ENCODE measurements around the gene PAK6. TPM values are rescaled to one million over a fixed set of nuclear protein-coding genes. Genes with fewer than 3 reads are reported as not detected.

The PAK6 gene
- total RNA-seq, 1 donor: not detected

- Histone ChIP-seq H4K20me1 (ENCODE audit: insufficient read depth, low read length) (no peaks in the 10 kb centered on the region), H3K36me3 (ENCODE audit: insufficient read depth, low read length) (no peaks in the 10 kb centered on the region), H3K79me2 (ENCODE audit: insufficient read depth, low read length) (no peaks in the 10 kb centered on the region), H3K4me2 (ENCODE audit: insufficient read depth, low read length) (no peak overlapping the region), H3K4me3 (ENCODE audit: insufficient read depth, low read length) (no peak overlapping the region), H3K4me1 (ENCODE audit: insufficient read depth, low read length) (peaks cover 2% of the 10 kb centered on the region), H3K27ac (ENCODE audit: low read depth, low read length) (no peak overlapping the region), H2AFZ (ENCODE audit: low read length) (no peak overlapping the region), H3K27me3 (ENCODE audit: insufficient read depth, low read length) (peaks cover 30% of the 10 kb centered on the region), H3K9me3 (ENCODE audit: low read depth, low read length) (no peaks in the 10 kb centered on the region)
- DNase-seq (ENCODE audit: insufficient read length, low spot score, missing footprints): no peak
- no peak for TF ChIP-seq CTCF (IDR thresholded peaks at IDR 0.05; ENCODE audit: extremely low read depth, low read depth, low read length)
Measured at GRCh38 chr15:40287505-40287904, 48.6 kb downstream of the PAK6 start.

GRCh38 chr15:40287968-40288367 is 49.1 kb downstream of the PAK6 start:
- no peaks in the 10 kb centered on the region for H3K9me3 ChIP-seq (ENCODE audit: low read depth, low read length)
- TF ChIP-seq CTCF (IDR thresholded peaks at IDR 0.05; ENCODE audit: extremely low read depth, low read depth, low read length): no peak
- peaks cover 27% of the 10 kb centered on the region for H3K27me3 ChIP-seq (ENCODE audit: insufficient read depth, low read length)
- H3K4me2 ChIP-seq (ENCODE audit: insufficient read depth, low read length): no peak overlapping the region
- peaks cover 2% of the 10 kb centered on the region for H3K4me1 ChIP-seq (ENCODE audit: insufficient read depth, low read length)
- no peak overlapping the region for H3K4me3 ChIP-seq (ENCODE audit: insufficient read depth, low read length)
- H3K79me2 ChIP-seq (ENCODE audit: insufficient read depth, low read length): no peaks in the 10 kb centered on the region
- no peak overlapping the region for H2AFZ ChIP-seq (ENCODE audit: low read length)
- H3K36me3 ChIP-seq (ENCODE audit: insufficient read depth, low read length): no peaks in the 10 kb centered on the region
- no peak overlapping the region for H3K27ac ChIP-seq (ENCODE audit: low read depth, low read length)
- H4K20me1 ChIP-seq (ENCODE audit: insufficient read depth, low read length): no peaks in the 10 kb centered on the region
- DNase-seq (ENCODE audit: insufficient read length, low spot score, missing footprints): no peak

GRCh38 chr15:40289140-40289775 is 50.4 kb downstream of the PAK6 start:
- no peak overlapping the region for H2AFZ ChIP-seq (ENCODE audit: low read length)
- peaks cover 2% of the 10 kb centered on the region for H3K4me1 ChIP-seq (ENCODE audit: insufficient read depth, low read length)
- no peak for TF ChIP-seq CTCF (IDR thresholded peaks at IDR 0.05; ENCODE audit: extremely low read depth, low read depth, low read length)
- no peaks in the 10 kb centered on the region for H3K9me3 ChIP-seq (ENCODE audit: low read depth, low read length)
- H3K4me2 ChIP-seq (ENCODE audit: insufficient read depth, low read length): no peak overlapping the region
- no peak overlapping the region for H3K27ac ChIP-seq (ENCODE audit: low read depth, low read length)
- DNase-seq (ENCODE audit: insufficient read length, low spot score, missing footprints): no peak
- no peak overlapping the region for H3K4me3 ChIP-seq (ENCODE audit: insufficient read depth, low read length)
- H3K27me3 ChIP-seq (ENCODE audit: insufficient read depth, low read length): peaks cover 21% of the 10 kb centered on the region
- H4K20me1 ChIP-seq (ENCODE audit: insufficient read depth, low read length): no peaks in the 10 kb centered on the region
- no peaks in the 10 kb centered on the region for H3K79me2 ChIP-seq (ENCODE audit: insufficient read depth, low read length)
- no peaks in the 10 kb centered on the region for H3K36me3 ChIP-seq (ENCODE audit: insufficient read depth, low read length)

- DNase-seq (ENCODE audit: insufficient read length, low spot score, missing footprints): no peak
- Histone ChIP-seq H3K27ac (ENCODE audit: low read depth, low read length) (no peak overlapping the region), H4K20me1 (ENCODE audit: insufficient read depth, low read length) (no peaks in the 10 kb centered on the region), H3K36me3 (ENCODE audit: insufficient read depth, low read length) (no peaks in the 10 kb centered on the region), H3K4me1 (ENCODE audit: insufficient read depth, low read length) (peaks cover 2% of the 10 kb centered on the region), H3K9me3 (ENCODE audit: low read depth, low read length) (no peaks in the 10 kb centered on the region), H3K27me3 (ENCODE audit: insufficient read depth, low read length) (peaks cover 30% of the 10 kb centered on the region), H2AFZ (ENCODE audit: low read length) (no peak overlapping the region), H3K79me2 (ENCODE audit: insufficient read depth, low read length) (no peaks in the 10 kb centered on the region), H3K4me3 (ENCODE audit: insufficient read depth, low read length) (no peak overlapping the region), H3K4me2 (ENCODE audit: insufficient read depth, low read length) (no peak overlapping the region)
- TF ChIP-seq CTCF (IDR thresholded peaks at IDR 0.05; ENCODE audit: extremely low read depth, low read depth, low read length): no peak
Measured at GRCh38 chr15:40290545-40290917, 51.7 kb downstream of the PAK6 start.

Data from osteoblast (primary cell).